GM19468 (cell line): Measurements from ENCODE around the gene GPT2.
A peak's percentile ranks its signal among the peaks of the same experiment; 100 is the strongest.
"Not testable (repeated sequence)": the region's sequence is repeated elsewhere in the genome, so short reads cannot be mapped to it uniquely, and the experiment has no call there.

Experiments
- ATAC-seq: cut with Tn5 transposase; IDR thresholded peaks from one replicate; pipeline ENCODE4 v1.9.1; 2021; ENCODE audit warnings: mild to moderate bottlenecking, moderate library complexity, moderate number of reproducible peaks; ENCODE audit not compliant: unreplicated experiment; ENCODE audit errors: extremely low read depth

GPT2 gene

DNA sequence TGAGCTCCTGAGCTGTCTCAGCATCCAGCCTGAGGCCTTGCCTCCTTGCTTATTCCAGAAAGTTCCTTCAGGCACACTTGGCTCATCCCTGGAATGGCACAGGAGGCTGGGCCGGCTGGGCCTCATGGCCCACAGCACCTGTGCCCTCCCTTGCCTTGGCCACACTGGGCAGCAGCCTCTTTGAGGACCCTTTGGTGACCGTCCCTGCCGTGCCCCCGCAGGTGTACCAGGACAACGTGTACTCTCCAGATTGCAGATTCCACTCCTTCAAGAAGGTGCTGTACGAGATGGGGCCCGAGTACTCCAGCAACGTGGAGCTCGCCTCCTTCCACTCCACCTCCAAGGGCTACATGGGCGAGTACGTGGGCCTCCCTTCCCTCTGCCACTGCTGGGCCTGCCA, 34.2 kb downstream of the GPT2 start:
- ATAC-seq = no peak

GRCh38 chr16:46918905-46919792, 35.0 kb downstream of the GPT2 start:
- ATAC-seq = peak; percentile 91

GRCh38 chr16:46920402-46921068, 36.4 kb downstream of the GPT2 start:
- no peak for ATAC-seq

DNA sequence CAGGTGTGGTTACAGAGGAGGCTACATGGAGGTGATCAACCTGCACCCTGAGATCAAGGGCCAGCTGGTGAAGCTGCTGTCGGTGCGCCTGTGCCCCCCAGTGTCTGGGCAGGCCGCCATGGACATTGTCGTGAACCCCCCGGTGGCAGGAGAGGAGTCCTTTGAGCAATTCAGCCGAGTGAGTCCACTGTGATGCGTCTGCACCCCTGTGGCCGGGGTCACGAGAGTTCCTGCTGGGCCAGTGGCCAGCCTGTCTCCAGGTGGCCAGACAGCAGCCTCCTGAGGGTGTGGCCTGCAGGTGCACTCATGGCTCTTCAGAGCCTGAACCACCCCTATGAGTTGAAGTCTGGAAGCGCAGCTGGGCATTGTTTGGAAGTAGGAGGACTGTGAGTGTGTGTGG, 38.1 kb downstream of the GPT2 start:
- ATAC-seq = no peak

DNA sequence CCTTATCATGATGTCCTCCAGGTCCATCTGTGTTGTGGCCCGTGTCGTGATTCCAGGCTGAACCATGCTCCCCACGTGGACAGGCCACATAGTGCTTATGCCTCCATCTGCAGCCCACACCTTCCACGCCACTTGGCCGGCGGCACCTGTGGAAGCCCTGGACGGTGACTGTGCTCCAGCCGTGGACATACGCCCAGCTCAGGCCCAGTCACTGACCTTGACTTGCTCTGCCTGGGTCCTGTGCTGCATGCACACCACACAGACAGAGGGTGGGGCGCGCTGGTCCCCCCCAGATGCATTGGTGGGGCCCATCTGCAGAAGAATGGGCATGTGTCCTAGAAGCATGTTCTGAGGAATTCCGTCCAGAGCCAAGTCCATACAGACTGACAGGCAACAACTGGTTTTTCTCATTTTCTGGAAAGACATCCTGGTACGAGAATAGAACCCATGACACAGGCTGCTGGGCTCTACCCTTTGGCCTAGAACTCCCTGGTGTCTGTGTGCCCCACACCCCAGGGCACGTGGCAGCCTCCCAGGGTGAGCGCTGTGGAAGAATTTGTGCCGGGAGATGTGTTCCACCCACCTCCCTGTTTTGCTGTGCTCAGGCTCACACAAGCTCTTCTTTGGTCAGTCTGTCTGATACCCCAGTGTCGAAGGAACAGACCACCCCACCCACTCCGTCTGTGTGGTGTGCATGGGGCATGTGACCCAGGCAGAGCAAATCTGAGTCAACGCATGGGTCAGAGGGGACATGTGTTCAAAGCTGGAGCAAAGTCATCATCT, 39.5 kb downstream of the GPT2 start:
- no peak for ATAC-seq

- no peak for ATAC-seq
These were observed 40.2 kb downstream of the GPT2 start for GRCh38 chr16:46924402-46924801.

GRCh38 chr16:46926470-46927225, 42.5 kb downstream of the GPT2 start:
- no peak for ATAC-seq

GRCh38 chr16:46927273-46927672, 43.1 kb downstream of the GPT2 start:
- no peak for ATAC-seq

DNA sequence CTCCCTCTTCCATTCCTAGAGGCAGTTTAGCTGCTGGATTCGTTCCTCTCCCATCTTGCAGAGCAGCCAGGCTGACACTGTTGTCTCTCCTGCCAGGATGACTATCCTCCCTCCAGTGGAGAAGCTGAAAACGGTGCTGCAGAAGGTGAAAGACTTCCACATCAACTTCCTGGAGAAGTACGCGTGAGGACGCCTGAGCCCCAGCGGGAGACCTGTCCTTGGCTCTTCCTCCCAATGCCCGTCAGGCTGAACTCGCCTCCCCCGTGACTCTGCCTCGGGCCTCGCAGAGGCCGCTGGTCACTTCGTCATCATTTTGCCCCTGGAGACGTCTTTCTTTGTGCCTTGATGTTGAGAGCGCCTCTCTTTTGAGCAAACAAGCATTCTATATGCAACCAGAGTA, 44.6 kb downstream of the GPT2 start:
- no peak for ATAC-seq

DNA sequence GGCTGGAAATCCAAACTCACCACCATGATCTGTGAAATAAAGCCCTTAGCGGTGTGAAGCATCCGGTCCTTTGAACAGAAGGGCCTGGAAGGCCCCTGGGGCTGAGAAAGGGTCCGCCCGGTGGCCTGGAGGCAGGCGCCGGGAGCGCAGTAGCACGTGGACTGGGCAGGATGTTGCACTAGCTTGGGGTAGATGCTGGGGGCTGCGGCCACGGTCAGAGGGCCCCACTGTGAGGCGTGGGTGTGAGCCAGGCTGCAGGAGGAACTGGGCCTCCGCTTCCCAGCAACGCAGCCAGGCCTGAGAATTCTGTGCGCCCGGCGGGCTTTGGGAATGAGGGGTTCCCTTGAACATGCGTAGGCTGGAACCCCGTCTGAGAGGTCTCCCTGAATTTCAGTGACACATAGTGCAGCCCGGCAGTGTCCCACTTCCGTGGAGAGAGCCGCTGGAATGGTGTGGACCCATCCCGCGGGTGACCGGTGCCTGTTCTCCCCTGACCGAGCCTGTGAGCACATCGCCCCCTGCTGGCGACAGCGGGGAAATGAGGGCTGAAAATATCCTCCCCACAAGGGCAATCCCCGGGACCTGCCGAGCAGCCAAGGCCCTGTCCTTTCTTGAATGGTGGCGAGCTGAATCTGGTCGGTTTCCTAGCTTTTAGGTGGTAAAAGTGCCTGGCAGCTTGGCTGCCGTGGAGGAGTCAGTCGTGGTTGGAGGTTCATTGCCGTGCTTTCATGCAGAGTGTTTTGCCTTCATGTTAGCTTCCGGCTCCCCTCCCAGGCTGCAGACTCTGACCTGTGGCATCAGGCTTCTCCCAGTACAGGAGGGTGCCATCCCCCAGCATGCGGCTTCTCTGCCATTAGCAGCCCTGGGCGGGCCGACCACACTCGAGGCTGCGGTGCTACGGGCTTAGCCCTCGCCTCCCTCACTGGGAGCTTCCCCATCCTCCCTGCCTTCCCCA, 45.5 kb downstream of the GPT2 start:
- ATAC-seq = no peak

DNA sequence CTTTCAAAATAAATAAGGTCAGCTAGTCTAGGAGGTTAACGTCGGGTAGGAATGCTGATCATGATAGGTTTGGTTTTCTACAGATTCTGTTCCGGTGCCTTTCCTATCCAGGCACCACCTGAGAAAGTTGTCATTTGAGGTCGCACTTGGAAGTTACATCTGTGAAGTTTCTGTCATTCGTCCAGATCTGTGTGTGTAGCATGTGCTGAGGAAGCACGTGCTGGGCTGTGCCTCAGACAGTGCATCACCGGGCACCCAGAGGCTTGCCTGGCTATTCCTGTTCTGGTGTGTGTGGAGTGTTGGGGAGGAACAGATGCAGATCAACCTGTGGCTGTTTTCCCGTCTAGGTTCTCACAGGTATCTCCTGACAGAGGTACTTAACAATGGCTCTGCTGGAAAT, 46.7 kb downstream of the GPT2 start:
- ATAC-seq = no peak

GRCh38 chr16:46932802-46933201, 48.6 kb downstream of the GPT2 start:
- no peak for ATAC-seq

DNA sequence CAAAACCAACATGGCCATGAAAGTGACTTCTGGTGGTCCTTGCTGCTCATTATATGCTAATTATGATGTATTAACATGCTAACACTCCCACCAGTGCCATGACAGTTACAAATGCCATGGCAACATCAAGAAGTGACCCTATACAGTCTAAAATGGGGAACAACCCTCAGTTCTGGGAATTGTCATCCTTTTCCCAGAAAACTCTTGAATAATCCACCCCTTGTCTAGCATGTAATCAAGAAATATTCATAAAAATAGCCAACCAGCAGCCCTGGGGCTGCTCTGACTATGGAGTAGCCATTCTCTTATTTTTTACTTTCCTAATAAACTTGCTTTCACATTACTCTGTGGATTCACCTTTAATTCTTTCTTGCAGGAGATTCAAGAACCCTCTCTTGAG, 53.4 kb downstream of the GPT2 start:
- ATAC-seq = no peak

DNA sequence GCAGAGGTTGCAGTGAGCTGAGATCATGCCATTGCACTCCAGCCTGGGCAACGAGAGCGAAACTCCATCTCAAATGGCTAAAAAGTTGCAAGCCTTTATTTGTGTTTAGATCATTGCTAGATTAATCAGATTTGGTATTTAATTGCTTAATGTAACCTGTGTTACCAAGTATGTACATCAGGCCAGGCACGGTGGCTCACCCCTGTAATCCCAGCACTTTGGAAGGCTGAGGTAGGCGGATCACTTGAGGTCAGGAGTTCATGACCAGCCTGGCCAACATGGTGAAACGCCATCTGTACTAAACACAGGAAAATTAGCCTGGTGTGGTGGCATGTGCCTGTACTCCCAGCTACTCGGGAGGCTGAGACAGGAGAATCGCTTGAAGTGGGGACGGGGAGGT, 60.6 kb downstream of the GPT2 start:
- not testable (repeated sequence) for ATAC-seq

GRCh38 chr16:46947900-46948547, 63.9 kb downstream of the GPT2 start:
- ATAC-seq = no peak

DNA sequence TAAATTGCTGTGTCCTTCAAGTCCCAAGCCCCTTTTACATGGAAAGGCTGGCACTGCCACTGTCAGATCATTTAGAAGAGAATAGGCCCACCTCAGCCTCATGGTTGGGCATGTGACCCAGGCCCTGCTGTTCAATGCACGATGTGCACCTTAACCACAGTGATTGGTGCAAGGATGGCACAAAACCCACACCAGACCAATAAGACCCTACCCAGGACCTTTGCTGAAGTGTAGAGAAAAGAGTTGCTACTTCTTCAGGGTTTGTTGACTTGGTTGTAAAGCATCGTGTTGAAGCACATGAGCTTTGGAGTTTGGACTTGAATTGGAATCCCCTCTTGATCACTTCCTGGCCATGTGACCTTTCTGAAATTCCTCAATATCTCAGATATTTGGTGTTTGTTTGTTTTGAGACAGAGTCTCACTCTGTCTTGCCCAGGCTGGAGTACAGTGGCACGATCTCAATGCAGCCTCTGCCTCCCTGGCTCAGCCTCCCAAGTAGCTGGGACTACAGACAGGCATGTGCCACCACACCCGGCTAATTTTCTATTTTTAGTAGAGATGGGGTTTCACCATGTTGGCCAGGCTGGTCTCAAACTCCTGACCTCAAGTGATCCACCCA, 64.5 kb downstream of the GPT2 start:
- no peak for ATAC-seq

- no peak for ATAC-seq
These were observed 65.2 kb downstream of the GPT2 start for GRCh38 chr16:46949241-46949892.

GRCh38 chr16:46950009-46950408, 65.8 kb downstream of the GPT2 start:
- no peak for ATAC-seq
